Uterus (tissue), 4 donors: ENCODE measurements around the gene SARS1. TPM values are rescaled to one million over a fixed set of nuclear protein-coding genes. Genes with fewer than 3 reads are reported as not detected.
"Not testable (repeated sequence)": the region's sequence is repeated elsewhere in the genome, so short reads cannot be mapped to it uniquely, and the experiment has no call there.

Experiments used
- DNase-seq, 2 donors: peaks; one replicate each; pipeline ENCODE4 v3.0.0-alpha.2; 2019 to 2020
- H3K27ac ChIP-seq, 2 donors: fragments of 200-600 bp; sonication (generic); 1 replicate in 1 of 2; 2 replicates in 1 of 2; pipeline ENCODE4 v1.5.1; 2016 to 2018
- H3K27me3 ChIP-seq, 2 donors: fragments of 200-600 bp; sonication (generic); one replicate each; pipeline ENCODE4 v1.5.1; 2018 to 2019; ENCODE audit warnings: control low read depth in 1 of 2
- H3K36me3 ChIP-seq, 2 donors: fragments of 200-600 bp; sonication (generic); one replicate each; pipeline ENCODE4 v1.5.1; 2019; ENCODE audit warnings: control low read depth in 1 of 2
- H3K4me1 ChIP-seq, 2 donors: fragments of 200-600 bp; sonication (generic); one replicate each; pipeline ENCODE4 v1.5.1; 2018 to 2019; ENCODE audit warnings: control low read depth in 1 of 2
- H3K4me3 ChIP-seq, 2 donors: fragments of 200-600 bp; sonication (generic); 1 replicate in 1 of 2; 2 replicates in 1 of 2; pipeline ENCODE4 v1.5.1; 2018 to 2019; ENCODE audit warnings: mild to moderate bottlenecking in 1 of 2
- H3K9me3 ChIP-seq, 2 donors: fragments of 200-600 bp; sonication (generic); one replicate each; pipeline ENCODE4 v1.5.1; 2019; ENCODE audit warnings: control low read depth in 1 of 2
- POLR2A ChIP-seq, 2 donors: fragments of 450-650 bp; IDR thresholded peaks; one replicate each; pipeline ENCODE4 v1.6.1; 2016; ENCODE audit warnings: antibody characterized with exemption in 2 of 2, mild to moderate bottlenecking in 1 of 2, moderate library complexity in 1 of 2
- intact Hi-C: fragments of 100-400 bp; cut with DNase I; formaldehyde crosslinking; loops from one replicate; pipeline ENCODE4 v1.15.1; 2023; ENCODE audit warnings: low total_unique reads
- total RNA-seq, 4 donors: library from RNA; depleted of rRNA in 3 of 4; stranded (reverse); fragments of >200 nt in 3 of 4; gene quantifications; one replicate each; pipeline versions ENCODE4 v1.1.0 to v1.2.4, GENCODE V29; 2014 to 2023
- TF ChIP-seq, protein P1 (sequence below), 4 experiments: fragments of 200-600 bp in 2 of 4; fragments of 450-650 bp in 2 of 4; sonication (generic) in 2 of 4; IDR thresholded peaks; one replicate each; pipeline ENCODE4 v1.5.1; 2016 to 2019; ENCODE audit warnings: antibody characterized with exemption in 4 of 4, mild to moderate bottlenecking in 2 of 4, moderate library complexity in 1 of 4
- donor health status: DM: yes; HTN: yes; CAD: no.

The SARS1 gene
- total RNA-seq, 4 donors from 2014 or later, result 98.1 to 138 (median 112) TPM

DNA sequence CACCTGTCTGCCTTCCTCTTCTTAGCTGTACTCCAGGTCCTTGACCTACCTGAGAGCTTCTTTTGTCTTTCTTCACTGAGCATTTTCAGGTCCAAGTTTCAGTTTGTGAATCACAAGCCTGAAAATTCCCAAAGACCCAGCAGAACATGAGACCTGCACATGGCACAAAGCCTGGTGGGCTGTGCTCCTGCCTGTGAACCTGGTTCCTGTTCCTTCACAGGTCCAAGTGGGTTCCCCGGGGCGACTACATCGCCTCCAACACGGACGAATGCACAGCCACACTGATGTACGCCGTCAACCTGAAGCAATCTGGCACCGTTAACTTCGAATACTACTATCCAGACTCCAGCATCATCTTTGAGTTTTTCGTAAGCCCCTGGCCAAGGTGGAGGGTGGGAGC is 42.1 kb upstream of the SARS1 start:
- Histone ChIP-seq H3K9me3 (no peaks in the 10 kb centered on the region), H3K36me3 (no peaks in the 10 kb centered on the region), H3K4me1 (no peaks in the 10 kb centered on the region), H3K27me3 (no peaks in the 10 kb centered on the region), H3K4me3 (no peak overlapping the region), H3K27ac (no peak overlapping the region)
- DNase-seq, result no peak
- intact Hi-C loops, result no loop called here
- TF ChIP-seq, protein P1, sequence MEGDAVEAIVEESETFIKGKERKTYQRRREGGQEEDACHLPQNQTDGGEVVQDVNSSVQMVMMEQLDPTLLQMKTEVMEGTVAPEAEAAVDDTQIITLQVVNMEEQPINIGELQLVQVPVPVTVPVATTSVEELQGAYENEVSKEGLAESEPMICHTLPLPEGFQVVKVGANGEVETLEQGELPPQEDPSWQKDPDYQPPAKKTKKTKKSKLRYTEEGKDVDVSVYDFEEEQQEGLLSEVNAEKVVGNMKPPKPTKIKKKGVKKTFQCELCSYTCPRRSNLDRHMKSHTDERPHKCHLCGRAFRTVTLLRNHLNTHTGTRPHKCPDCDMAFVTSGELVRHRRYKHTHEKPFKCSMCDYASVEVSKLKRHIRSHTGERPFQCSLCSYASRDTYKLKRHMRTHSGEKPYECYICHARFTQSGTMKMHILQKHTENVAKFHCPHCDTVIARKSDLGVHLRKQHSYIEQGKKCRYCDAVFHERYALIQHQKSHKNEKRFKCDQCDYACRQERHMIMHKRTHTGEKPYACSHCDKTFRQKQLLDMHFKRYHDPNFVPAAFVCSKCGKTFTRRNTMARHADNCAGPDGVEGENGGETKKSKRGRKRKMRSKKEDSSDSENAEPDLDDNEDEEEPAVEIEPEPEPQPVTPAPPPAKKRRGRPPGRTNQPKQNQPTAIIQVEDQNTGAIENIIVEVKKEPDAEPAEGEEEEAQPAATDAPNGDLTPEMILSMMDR (IDR thresholded peaks at IDR 0.05), result no peak
- TF ChIP-seq POLR2A (IDR thresholded peaks at IDR 0.05), result no peak

DNA sequence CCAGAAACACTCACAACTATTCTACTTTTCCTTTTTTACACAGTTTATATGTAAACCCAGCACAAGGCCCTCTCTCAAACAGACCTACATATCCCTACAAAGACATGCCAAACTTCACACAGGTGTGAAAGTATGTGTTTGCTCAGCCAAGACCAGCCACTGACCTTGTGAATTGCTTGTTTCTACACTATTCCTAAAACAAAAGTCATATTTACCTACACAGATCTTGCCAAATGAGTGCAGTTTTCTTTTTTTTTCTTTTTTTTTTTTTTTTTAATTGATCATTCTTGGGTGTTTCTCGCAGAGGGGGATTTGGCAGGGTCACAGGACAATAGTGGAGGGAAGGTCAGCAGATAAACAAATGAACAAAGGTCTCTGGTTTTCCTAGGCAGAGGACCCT is 37.4 kb upstream of the SARS1 start:
- H3K9me3 ChIP-seq, H3K36me3 ChIP-seq, H3K4me1 ChIP-seq, H3K27ac ChIP-seq, H3K27me3 ChIP-seq, intact Hi-C loops, DNase-seq, H3K4me3 ChIP-seq: not testable (repeated sequence)

DNA sequence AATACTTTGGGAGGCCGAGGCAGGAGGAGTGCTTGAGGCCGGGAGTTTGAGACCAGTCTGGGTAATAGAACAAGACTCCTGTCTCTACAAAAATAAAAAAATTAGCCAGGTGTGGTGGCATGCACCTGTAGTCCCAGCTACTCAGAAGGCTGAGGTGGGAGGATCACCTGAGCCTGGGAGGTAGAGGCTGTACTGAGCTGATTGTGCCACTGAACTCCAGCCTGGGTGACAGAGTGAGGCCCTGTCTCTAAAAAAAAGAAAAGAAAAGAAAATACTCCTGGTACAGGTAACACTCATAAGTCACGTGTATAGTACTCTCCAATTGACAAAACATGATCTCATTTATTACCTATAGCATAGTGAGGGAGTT is 33.0 kb upstream of the SARS1 start:
- H3K9me3 ChIP-seq, H3K4me1 ChIP-seq, H3K27me3 ChIP-seq, DNase-seq, intact Hi-C loops, H3K4me3 ChIP-seq, H3K27ac ChIP-seq, H3K36me3 ChIP-seq: not testable (repeated sequence)

DNA sequence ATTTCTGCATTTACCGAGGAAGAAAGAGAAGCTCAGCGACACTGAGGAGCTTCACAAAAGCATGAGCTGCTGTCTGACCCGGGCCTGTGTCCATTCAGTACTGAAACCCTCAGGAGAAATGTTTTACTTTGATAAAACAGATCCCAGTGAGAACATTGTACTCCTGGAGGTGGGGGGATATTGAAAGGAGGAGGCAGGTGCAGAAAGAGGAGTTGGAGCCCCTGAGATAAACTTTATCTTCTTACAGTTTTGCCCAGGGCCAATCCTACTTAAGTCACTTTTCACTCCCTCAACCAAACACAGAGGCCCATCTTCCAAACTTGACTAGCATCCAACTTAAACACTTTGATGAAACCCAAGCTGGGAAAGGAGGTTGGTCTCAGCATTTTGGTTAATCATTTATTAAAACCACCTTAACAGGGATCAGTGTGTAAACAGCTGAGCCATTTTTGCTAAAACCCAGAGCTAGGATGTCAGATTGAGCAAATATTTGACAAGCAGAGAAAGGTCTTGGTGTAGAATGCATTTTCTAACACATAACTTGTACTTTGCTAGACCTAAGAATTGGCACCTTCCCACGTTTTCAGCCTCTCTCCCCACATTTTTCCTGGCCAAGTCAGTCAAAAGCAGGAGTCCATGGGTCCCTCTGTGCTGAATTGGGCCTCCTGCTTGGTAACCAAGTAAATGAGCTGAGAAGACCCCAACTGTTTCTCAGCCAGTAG is 32.5 kb upstream of the SARS1 start:
- intact Hi-C loops, result no loop called here
- no peak for DNase-seq
- Histone ChIP-seq H3K27ac (no peak overlapping the region), H3K36me3 (no peaks in the 10 kb centered on the region), H3K27me3 (no peaks in the 10 kb centered on the region), H3K9me3 (no peaks in the 10 kb centered on the region), H3K4me3 (no peak overlapping the region), H3K4me1 (peaks cover 0 to under 1% of the 10 kb centered on the region in 2 donors)
- TF ChIP-seq, protein P1 (IDR thresholded peaks at IDR 0.05), result no peak
- TF ChIP-seq POLR2A (IDR thresholded peaks at IDR 0.05), result no peak

DNA sequence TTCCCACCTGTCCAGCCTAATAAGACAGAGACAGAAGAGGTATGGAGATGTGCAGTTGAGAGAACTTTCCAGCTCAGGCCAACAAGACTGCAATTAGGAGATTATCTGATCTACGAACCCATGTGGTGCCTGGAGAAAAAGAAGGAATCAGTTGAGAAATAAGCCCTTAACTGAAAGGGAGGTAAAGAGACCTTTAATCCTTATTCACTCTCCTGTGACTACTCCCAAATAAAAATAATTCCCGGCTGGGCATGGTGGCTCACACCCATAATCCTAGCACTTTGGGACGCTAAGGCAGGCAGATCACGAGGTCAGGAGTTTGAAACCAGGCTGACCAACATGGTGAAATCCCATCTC is 31.9 kb upstream of the SARS1 start:
- H3K27ac ChIP-seq, result no peak overlapping the region
- no peak overlapping the region for H3K4me3 ChIP-seq
- DNase-seq, result no peak
- intact Hi-C loops, result no loop called here
- H3K36me3 ChIP-seq, result no peaks in the 10 kb centered on the region
- H3K4me1 ChIP-seq, result peaks cover 0 to 4% of the 10 kb centered on the region in 2 donors
- TF ChIP-seq, protein P1 (IDR thresholded peaks at IDR 0.05), result no peak
- TF ChIP-seq POLR2A (IDR thresholded peaks at IDR 0.05), result no peak
- no peaks in the 10 kb centered on the region for H3K9me3 ChIP-seq
- H3K27me3 ChIP-seq, result no peaks in the 10 kb centered on the region

DNA sequence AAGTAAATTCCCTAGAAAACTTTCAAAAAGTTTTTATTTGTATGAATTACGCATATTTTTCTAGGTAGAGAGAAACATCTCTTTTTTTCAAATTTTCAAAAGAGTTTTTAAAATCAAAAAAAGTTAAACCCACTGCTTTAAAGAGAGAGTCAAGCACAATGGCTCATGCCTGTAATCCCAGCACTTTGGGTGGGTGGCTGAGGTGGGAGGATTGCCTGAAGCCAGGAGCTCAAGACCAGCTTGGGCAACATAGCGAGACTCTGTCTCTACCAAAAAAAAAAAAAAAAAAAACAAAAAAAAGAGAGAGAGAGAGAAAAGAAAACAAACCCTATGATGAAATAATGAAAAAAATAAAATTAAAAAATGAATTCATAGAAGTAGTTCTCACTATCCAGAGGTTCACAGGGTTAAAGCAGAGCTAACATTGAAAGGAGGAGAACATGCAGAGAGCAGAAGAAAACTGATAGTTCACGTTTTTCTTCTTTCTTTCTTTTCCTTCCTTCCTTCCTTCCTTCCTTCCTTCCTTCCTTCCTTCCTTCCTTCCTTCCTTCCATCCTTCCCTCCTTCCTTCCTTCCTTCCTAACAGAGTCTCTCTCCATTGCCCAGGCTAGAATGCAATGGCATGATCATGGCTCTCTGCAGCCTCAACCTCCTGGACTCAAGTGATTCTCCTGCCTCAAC is 30.5 kb upstream of the SARS1 start:
- Histone ChIP-seq H3K4me3 (no peak overlapping the region), H3K9me3 (no peaks in the 10 kb centered on the region), H3K27ac (no peak overlapping the region), H3K36me3 (no peaks in the 10 kb centered on the region), H3K27me3 (no peaks in the 10 kb centered on the region), H3K4me1 (peaks cover 0 to 4% of the 10 kb centered on the region in 2 donors)
- intact Hi-C loops, result no loop called here
- no peak for DNase-seq
- TF ChIP-seq, protein P1 (IDR thresholded peaks at IDR 0.05), result no peak
- no peak for TF ChIP-seq POLR2A (IDR thresholded peaks at IDR 0.05)
